PC-3 (cell line): ENCODE measurements around the gene FANK1. TPM values are rescaled to one million over a fixed set of nuclear protein-coding genes. Genes with fewer than 3 reads are reported as not detected.

Source experiments
- ATAC-seq: fragments of 200-7000 bp; cut with Tn5 transposase; 2 replicates; pipeline ENCODE4 v1.9.1; 2020; ENCODE audit warnings: mild to moderate bottlenecking, moderate library complexity
- BruUV-seq: library from RNA; stranded (reverse); fragments of 400-500 nt; replicated peaks from 2 replicates; lab custom pipeline; 2021; lab: Mats Ljungman, UMichigan
- CTCF ChIA-PET: fragments of 300-600 bp; sonication (Branson Sonifier 250); formaldehyde crosslinking; loops from one replicate; lab custom pipeline; 2022; ENCODE audit warnings: antibody characterized with exemption; lab: Charles Lee
- POLR2A ChIA-PET: fragments of 300-600 bp; sonication (Branson Sonifier 250); formaldehyde crosslinking; loops from one replicate; lab custom pipeline; 2022; ENCODE audit warnings: antibody characterized with exemption; ENCODE audit not compliant: unreplicated experiment; lab: Charles Lee
- DNase-seq: peaks from one replicate; pipeline ENCODE4 v3.0.0-alpha.2; 2015
- H2AFZ ChIP-seq: fragments of 300-600 bp; sonication (generic); 2 replicates; pipeline ENCODE4 v1.6.0; 2016; ENCODE audit warnings: antibody characterized with exemption, low read length
- H3F3A ChIP-seq: fragments of 300-600 bp; sonication (generic); one replicate; pipeline ENCODE4 v1.6.0; 2017; ENCODE audit warnings: antibody characterized with exemption, low read length, control low read depth, mild to moderate bottlenecking; ENCODE audit not compliant: unreplicated experiment
- H3K27ac ChIP-seq: fragments of 300-600 bp; sonication (generic); 2 replicates; pipeline ENCODE4 v1.5.1; 2016; ENCODE audit warnings: mild to moderate bottlenecking, low read length
- H3K27me3 ChIP-seq: fragments of 300-600 bp; sonication (generic); 2 replicates; pipeline ENCODE4 v1.6.1; 2016; ENCODE audit warnings: low read length, mixed read lengths
- H3K36me3 ChIP-seq: fragments of 300-600 bp; sonication (generic); 2 replicates; pipeline ENCODE4 v1.6.1; 2016; ENCODE audit warnings: low read depth, mixed run types, low read length, mixed read lengths
- H3K4me1 ChIP-seq: fragments of 300-600 bp; sonication (generic); 2 replicates; pipeline ENCODE4 v1.5.1; 2016; ENCODE audit warnings: low read length; ENCODE audit not compliant: insufficient read depth
- H3K4me2 ChIP-seq: fragments of 300-600 bp; sonication (generic); 2 replicates; pipeline ENCODE4 v1.6.0; 2016; ENCODE audit warnings: low read length
- H3K4me3 ChIP-seq: fragments of 300-600 bp; sonication (generic); 2 replicates; pipeline ENCODE4 v1.5.1; 2016; ENCODE audit warnings: mild to moderate bottlenecking, low read length, mixed read lengths
- H3K79me2 ChIP-seq: fragments of 300-600 bp; sonication (generic); 2 replicates; pipeline ENCODE4 v1.6.1; 2017; ENCODE audit warnings: low read length, mixed read lengths
- H3K9ac ChIP-seq: fragments of 300-600 bp; sonication (generic); 2 replicates; pipeline ENCODE4 v1.6.0; 2016; ENCODE audit warnings: mild to moderate bottlenecking, low read length
- H3K9me2 ChIP-seq: fragments of 300-600 bp; sonication (generic); replicated peaks from 2 replicates; pipeline ENCODE4 v1.6.1; 2016; ENCODE audit warnings: mixed run types, low read length, mixed read lengths
- H3K9me3 ChIP-seq: fragments of 300-600 bp; sonication (generic); 2 replicates; pipeline ENCODE4 v1.6.1; 2016; ENCODE audit warnings: low read length, mixed read lengths
- H4K20me1 ChIP-seq: fragments of 300-600 bp; sonication (generic); 2 replicates; pipeline ENCODE4 v1.6.1; 2016; ENCODE audit warnings: low read length, mixed read lengths
- EZH2 ChIP-seq: fragments of 300-600 bp; sonication (generic); IDR thresholded peaks from one replicate; pipeline ENCODE4 v1.6.1; 2017; ENCODE audit warnings: antibody characterized with exemption, mild to moderate bottlenecking, low read length; ENCODE audit not compliant: unreplicated experiment
- EZH2phosphoT487 ChIP-seq: fragments of 300-600 bp; sonication (generic); IDR thresholded peaks from 2 replicates; pipeline ENCODE4 v1.6.1; 2018; ENCODE audit warnings: mild to moderate bottlenecking, antibody characterized with exemption, low read length, borderline replicate concordance
- intact Hi-C: fragments of 100-400 bp; cut with micrococcal nuclease; formaldehyde crosslinking; loops from 2 replicates; pipeline ENCODE4 v1.9.0; 2023
- total RNA-seq: library from RNA; depleted of rRNA; stranded (reverse); fragments of >200 nt; gene quantifications from 2 replicates; pipeline ENCODE4 v1.2.3, GENCODE V29; 2014; rRNA removed
- TF ChIP-seq, protein P1 (sequence below): fragments of 300-600 bp; sonication (generic); conservative IDR thresholded peaks from 2 replicates; pipeline ENCODE4 v1.5.1; 2017; ENCODE audit warnings: antibody characterized with exemption, low read depth, mild to moderate bottlenecking, low read length

FANK1 gene
- total RNA-seq, 1 experiment from 2014 or later = 0.95 TPM

DNA sequence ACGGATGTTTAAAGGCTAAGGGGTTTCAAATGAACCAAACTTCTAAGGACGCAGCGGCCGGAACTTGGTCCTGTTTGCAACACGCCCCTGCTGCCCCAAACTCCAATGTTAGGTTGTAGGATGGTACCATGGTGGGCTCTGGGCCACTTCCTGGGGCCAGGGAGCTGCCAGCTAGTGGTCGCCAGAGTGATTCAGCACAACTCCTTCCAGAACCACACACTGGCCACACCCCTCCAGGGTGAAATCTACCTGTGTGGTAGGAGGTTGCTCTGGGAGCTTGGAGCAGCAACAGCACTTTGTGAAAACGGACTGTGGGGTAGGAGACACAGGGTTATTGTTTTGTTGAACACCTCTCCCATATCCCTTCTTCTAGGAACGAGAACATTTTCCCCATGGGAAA lies 161.1 kb downstream of the FANK1 start:
- no peaks in the 10 kb centered on the region for H3K27me3 ChIP-seq
- no peaks in the 10 kb centered on the region for H3K79me2 ChIP-seq
- no peaks in the 10 kb centered on the region for H3K9me3 ChIP-seq
- BruUV-seq = no TSS peak
- intact Hi-C loops = no loop called here
- H4K20me1 ChIP-seq = no peaks in the 10 kb centered on the region
- no peak for TF ChIP-seq EZH2phosphoT487
- TF ChIP-seq, protein P1, sequence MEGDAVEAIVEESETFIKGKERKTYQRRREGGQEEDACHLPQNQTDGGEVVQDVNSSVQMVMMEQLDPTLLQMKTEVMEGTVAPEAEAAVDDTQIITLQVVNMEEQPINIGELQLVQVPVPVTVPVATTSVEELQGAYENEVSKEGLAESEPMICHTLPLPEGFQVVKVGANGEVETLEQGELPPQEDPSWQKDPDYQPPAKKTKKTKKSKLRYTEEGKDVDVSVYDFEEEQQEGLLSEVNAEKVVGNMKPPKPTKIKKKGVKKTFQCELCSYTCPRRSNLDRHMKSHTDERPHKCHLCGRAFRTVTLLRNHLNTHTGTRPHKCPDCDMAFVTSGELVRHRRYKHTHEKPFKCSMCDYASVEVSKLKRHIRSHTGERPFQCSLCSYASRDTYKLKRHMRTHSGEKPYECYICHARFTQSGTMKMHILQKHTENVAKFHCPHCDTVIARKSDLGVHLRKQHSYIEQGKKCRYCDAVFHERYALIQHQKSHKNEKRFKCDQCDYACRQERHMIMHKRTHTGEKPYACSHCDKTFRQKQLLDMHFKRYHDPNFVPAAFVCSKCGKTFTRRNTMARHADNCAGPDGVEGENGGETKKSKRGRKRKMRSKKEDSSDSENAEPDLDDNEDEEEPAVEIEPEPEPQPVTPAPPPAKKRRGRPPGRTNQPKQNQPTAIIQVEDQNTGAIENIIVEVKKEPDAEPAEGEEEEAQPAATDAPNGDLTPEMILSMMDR = no peak
- no peak for TF ChIP-seq EZH2
- H3K36me3 ChIP-seq = no peaks in the 10 kb centered on the region
- H3K4me2 ChIP-seq = no peak overlapping the region
- ChIA-PET CTCF (interaction anchor here (0.6 kb wide), 1 partner anchor 73 kb away, joined by 3 read pairs; no protein-coding TSS in a partner anchor), POLR2A (no interaction called here)
- H3K9me2 ChIP-seq = no peaks in the 10 kb centered on the region
- no peak overlapping the region for H3K27ac ChIP-seq
- H3K4me3 ChIP-seq = no peak overlapping the region
- H2AFZ ChIP-seq = no peak overlapping the region
- peaks cover 9% of the 10 kb centered on the region for H3F3A ChIP-seq
- no peak for DNase-seq
- H3K9ac ChIP-seq = no peak overlapping the region
- H3K4me1 ChIP-seq = peaks cover 40% of the 10 kb centered on the region
- no peak for ATAC-seq

DNA sequence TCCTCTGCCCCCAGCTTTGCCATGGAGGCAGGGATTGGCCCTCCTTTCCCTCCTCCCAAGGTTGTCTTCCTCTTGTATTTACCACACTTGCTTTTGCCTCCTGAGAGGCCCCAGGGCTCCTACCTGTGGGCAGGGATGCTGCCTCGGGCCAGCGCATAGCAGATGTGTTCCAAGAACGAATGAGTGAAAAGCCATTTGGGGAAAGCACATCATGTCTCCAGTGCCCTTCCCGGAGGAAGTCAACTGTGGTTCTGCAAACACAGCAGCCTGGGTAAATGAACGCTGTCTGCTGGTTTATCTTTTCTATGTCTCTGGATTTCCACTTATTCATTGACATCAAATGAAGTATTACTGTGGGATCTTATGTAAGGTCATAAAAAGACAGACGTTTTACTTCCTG lies 161.7 kb downstream of the FANK1 start:
- no peak for ATAC-seq
- Histone ChIP-seq H3K79me2 (no peaks in the 10 kb centered on the region), H3K36me3 (no peaks in the 10 kb centered on the region), H3K9ac (no peak overlapping the region), H3F3A (peaks cover 9% of the 10 kb centered on the region), H3K4me3 (no peak overlapping the region), H3K4me1 (peaks cover 46% of the 10 kb centered on the region), H3K9me2 (no peaks in the 10 kb centered on the region), H3K4me2 (no peak overlapping the region), H3K27me3 (no peaks in the 10 kb centered on the region), H3K9me3 (no peaks in the 10 kb centered on the region), H4K20me1 (no peaks in the 10 kb centered on the region), H2AFZ (no peak overlapping the region), H3K27ac (0 out of 2 replicates have a peak overlapping the region, but pooled peaks have one; percentile 98)
- POLR2A ChIA-PET = no interaction called here
- CTCF ChIA-PET = interaction anchor here (0.6 kb wide), 1 partner anchor 74 kb away, joined by 3 read pairs; no protein-coding TSS in a partner anchor
- intact Hi-C loops = no loop called here
- TF ChIP-seq EZH2phosphoT487 = no peak
- TF ChIP-seq EZH2 = no peak
- TF ChIP-seq, protein P1 = no peak
- BruUV-seq = no TSS peak
- no peak for DNase-seq

DNA sequence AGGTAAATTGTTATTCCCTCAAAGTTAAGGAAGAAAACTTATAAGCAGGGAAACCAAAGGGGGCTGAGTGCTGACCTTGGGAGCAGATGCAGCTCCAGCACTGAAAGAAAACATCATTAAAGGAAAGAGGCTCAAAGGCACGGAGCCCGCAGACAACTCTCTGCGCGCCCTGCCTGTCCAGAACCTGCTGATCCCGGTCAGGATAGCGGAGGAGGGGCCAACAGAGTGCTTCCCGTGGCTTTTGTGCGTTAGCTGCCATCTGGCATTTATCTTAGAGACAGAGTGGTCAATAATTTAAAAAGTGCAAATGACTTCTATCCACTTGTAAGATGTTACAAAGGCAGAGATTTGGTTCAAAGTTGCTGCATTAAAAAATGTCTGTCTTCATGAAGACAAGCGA lies 162.1 kb downstream of the FANK1 start:
- no peaks in the 10 kb centered on the region for H3K36me3 ChIP-seq
- H3F3A ChIP-seq = peaks cover 9% of the 10 kb centered on the region
- no peak overlapping the region for H3K4me2 ChIP-seq
- CTCF ChIA-PET = no interaction called here
- peaks cover 50% of the 10 kb centered on the region for H3K4me1 ChIP-seq
- intact Hi-C loops = no loop called here
- no peaks in the 10 kb centered on the region for H3K27me3 ChIP-seq
- BruUV-seq = no TSS peak
- peak overlapping the region; percentile 98 for H3K27ac ChIP-seq
- H3K9ac ChIP-seq = peak overlapping the region; percentile 86; the same call in 1 of the 2 replicates
- no peak overlapping the region for H3K4me3 ChIP-seq
- H4K20me1 ChIP-seq = no peaks in the 10 kb centered on the region
- no peak for ATAC-seq
- no peak for DNase-seq
- no peaks in the 10 kb centered on the region for H3K9me3 ChIP-seq
- no peak overlapping the region for H2AFZ ChIP-seq
- TF ChIP-seq EZH2phosphoT487 = no peak
- no peak for TF ChIP-seq EZH2
- no peaks in the 10 kb centered on the region for H3K9me2 ChIP-seq
- POLR2A ChIA-PET = no interaction called here
- no peaks in the 10 kb centered on the region for H3K79me2 ChIP-seq

Other genes with a start within 250 kb of the FANK1 start
- not detected in 2 replicates for gene TEX36, start 213.4 kb upstream of the FANK1 start, total RNA-seq
- gene EDRF1, start 176.9 kb upstream of the FANK1 start, total RNA-seq = 16.0 and 17.7 TPM in 2 replicates
- gene MMP21, start 120.7 kb upstream of the FANK1 start, total RNA-seq = not detected in 2 replicates
- 45.6 and 50.6 TPM in 2 replicates for gene UROS, start 73.3 kb upstream of the FANK1 start, total RNA-seq
- 64.8 and 81.5 TPM in 2 replicates for gene BCCIP, start 73.0 kb upstream of the FANK1 start, total RNA-seq
- 31.0 and 38.7 TPM in 2 replicates for gene DHX32, start 15.3 kb upstream of the FANK1 start, total RNA-seq